Testis (tissue), 2 donors: ENCODE measurements around the gene OR52B6.

Experiments
- POLR2A ChIP-seq: fragments of 450-650 bp; IDR thresholded peaks from one replicate; pipeline ENCODE4 v1.6.1; 2017; ENCODE audit warnings: antibody characterized with exemption, mild to moderate bottlenecking, moderate library complexity
- TF ChIP-seq, protein P1 (sequence below), 3 experiments: fragments of 450-650 bp in 2 of 3; fragments of 200-600 bp in 1 of 3; sonication (generic) in 1 of 3; IDR thresholded peaks; one replicate each; pipeline ENCODE4 v1.5.1; 2016 to 2019; ENCODE audit warnings: antibody characterized with exemption in 3 of 3, mild to moderate bottlenecking in 2 of 3, moderate library complexity in 1 of 3

- TF ChIP-seq, protein P1, sequence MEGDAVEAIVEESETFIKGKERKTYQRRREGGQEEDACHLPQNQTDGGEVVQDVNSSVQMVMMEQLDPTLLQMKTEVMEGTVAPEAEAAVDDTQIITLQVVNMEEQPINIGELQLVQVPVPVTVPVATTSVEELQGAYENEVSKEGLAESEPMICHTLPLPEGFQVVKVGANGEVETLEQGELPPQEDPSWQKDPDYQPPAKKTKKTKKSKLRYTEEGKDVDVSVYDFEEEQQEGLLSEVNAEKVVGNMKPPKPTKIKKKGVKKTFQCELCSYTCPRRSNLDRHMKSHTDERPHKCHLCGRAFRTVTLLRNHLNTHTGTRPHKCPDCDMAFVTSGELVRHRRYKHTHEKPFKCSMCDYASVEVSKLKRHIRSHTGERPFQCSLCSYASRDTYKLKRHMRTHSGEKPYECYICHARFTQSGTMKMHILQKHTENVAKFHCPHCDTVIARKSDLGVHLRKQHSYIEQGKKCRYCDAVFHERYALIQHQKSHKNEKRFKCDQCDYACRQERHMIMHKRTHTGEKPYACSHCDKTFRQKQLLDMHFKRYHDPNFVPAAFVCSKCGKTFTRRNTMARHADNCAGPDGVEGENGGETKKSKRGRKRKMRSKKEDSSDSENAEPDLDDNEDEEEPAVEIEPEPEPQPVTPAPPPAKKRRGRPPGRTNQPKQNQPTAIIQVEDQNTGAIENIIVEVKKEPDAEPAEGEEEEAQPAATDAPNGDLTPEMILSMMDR (IDR thresholded peaks at IDR 0.05): no peak
- TF ChIP-seq POLR2A: no peak
Observed at GRCh38 chr11:5591613-5592012, 10.9 kb downstream of the OR52B6 start.
